ENCODE data around the gene CDO1.

DNA sequence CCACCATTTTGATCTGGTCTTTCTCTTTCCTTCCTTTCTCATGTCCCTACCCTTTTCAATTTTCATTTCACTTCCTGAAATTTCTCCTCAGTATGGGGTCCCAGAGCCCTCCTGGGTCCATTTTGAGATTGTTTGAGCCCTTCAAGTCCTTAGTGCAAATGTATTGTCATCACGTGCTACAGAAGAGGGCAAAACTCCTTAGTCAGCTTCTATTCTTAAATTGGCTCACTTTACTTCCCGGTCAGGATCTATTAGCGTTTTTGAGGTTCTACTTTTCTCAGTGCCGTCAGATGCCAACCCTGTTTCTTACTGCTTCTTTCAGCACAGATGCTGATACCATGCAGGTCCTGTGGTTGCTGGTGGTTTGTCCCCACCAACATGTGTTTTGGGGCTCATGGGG lies 19.0 kb upstream of the CDO1 start:
- TF ChIP-seq, protein P1, sequence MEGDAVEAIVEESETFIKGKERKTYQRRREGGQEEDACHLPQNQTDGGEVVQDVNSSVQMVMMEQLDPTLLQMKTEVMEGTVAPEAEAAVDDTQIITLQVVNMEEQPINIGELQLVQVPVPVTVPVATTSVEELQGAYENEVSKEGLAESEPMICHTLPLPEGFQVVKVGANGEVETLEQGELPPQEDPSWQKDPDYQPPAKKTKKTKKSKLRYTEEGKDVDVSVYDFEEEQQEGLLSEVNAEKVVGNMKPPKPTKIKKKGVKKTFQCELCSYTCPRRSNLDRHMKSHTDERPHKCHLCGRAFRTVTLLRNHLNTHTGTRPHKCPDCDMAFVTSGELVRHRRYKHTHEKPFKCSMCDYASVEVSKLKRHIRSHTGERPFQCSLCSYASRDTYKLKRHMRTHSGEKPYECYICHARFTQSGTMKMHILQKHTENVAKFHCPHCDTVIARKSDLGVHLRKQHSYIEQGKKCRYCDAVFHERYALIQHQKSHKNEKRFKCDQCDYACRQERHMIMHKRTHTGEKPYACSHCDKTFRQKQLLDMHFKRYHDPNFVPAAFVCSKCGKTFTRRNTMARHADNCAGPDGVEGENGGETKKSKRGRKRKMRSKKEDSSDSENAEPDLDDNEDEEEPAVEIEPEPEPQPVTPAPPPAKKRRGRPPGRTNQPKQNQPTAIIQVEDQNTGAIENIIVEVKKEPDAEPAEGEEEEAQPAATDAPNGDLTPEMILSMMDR (IDR thresholded peaks at IDR 0.05; ENCODE audit: low read length), result no peak
- no peak for TF ChIP-seq EZH2 (IDR thresholded peaks at IDR 0.05; ENCODE audit: borderline replicate concordance, low read length)
